ENCODE data around the gene HMGCR. TPM values are rescaled to one million over a fixed set of nuclear protein-coding genes. Genes with fewer than 3 reads are reported as not detected.
"Not testable (repeated sequence)": the region's sequence is repeated elsewhere in the genome, so short reads cannot be mapped to it uniquely, and the experiment has no call there.

HMGCR gene
- 10 to 100 TPM; 11.4 to 54.4 (median 18.2) TPM for total RNA-seq

DNA sequence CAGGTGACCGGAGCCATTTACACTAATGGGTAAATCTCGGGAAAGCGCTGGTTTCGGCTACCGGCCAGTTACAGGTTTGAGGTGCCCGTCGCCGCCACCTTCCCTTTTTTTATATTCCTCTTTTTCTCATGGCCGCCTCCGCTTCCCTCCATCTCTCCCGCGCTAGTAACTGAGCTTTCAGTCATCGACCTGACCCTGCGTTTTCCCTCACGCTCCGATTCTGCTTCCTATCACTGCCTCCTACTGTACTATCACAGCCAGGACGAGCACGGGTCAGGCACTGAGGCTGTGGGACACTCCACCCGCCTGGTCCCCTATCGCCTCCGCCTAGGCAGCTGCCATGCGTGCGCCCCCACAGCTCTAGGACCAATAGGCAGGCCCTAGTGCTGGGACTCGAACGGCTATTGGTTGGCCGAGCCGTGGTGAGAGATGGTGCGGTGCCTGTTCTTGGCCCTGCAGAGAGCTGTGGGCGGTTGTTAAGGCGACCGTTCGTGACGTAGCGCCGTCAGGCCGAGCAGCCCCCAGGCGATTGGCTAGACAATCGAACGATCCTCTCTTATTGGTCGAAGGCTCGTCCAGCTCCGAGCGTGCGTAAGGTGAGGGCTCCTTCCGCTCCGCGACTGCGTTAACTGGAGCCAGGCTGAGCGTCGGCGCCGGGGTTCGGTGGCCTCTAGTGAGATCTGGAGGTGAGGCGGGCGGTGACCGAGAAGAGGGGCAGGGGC lies at the start of gene HMGCR:
Gene HMGCR, plus strand, starts transcription at position 606 of the 722 bp plus-strand sequence. CDS start 5,386 bp downstream, outside the sequence.
- H3K27me3 ChIP-seq, result no peaks in the 10 kb centered on the region
- DNase-seq (ENCODE audit: low spot score in 2 of 2), result peak; percentile 96 to 97
- TF ChIP-seq CTCF (IDR thresholded peaks at IDR 0.05) (peak in 3 of 5 experiments; percentile 3 to 42 (median 30)), POLR2A (IDR thresholded peaks at IDR 0.05) (peak in 1 of 2 donors; percentile 82), EP300 (IDR thresholded peaks at IDR 0.05) (peak; percentile 45 to 92)
- H3K9me3 ChIP-seq, result no peaks in the 10 kb centered on the region
- peak within 1 kb of the TSS; percentile 93 to 99 (median 94) for H3K27ac ChIP-seq
- WGBS, 2 donors, result 0% methylated on average over 22 to 56 of the region's 56 CpGs
- H3K4me1 ChIP-seq, result peaks cover 0 to 38% (median 7%) of the 10 kb centered on the region in 4 donors
- H3K36me3 ChIP-seq, result no peaks in the 10 kb centered on the region
- H3K4me3 ChIP-seq, result peak within 1 kb of the TSS; percentile 86 to 98 (median 92)

- not testable (repeated sequence) for H3K27ac ChIP-seq; DNase-seq (ENCODE audit: low spot score in 2 of 2); H3K4me3 ChIP-seq; H3K27me3 ChIP-seq; H3K4me1 ChIP-seq; H3K36me3 ChIP-seq
- peaks cover 0 to 23% (median 1%) of the 10 kb centered on the region in 4 donors for H3K9me3 ChIP-seq
- WGBS, 2 donors, result 58 to 89% methylated on average over 3 of the region's 3 CpGs
These were observed 45.2 kb upstream of the HMGCR start for GRCh38 chr5:75291844-75292243.

DNA sequence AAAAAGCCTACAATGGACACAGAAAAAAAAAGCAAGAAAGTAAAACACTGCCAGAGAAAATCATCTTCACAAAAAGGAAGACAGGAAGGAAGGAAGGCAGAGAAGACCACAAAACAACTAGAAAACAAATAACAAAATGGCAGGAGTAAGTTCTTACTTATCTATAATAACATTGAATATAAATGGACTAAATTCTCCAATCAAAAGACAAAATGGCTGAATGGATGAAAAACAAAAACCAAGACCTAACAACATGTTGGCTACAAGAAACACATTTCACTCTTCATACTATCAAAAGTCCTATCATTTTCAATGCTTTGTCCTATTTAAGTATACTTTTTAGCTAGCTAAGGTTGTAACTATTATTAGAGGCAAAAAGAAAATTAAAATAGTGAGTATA lies 36.9 kb upstream of the HMGCR start:
- Histone ChIP-seq H3K36me3 (no peaks in the 10 kb centered on the region), H3K27ac (no peak overlapping the region), H3K4me1 (no peaks in the 10 kb centered on the region), H3K27me3 (no peaks in the 10 kb centered on the region), H3K9me3 (no peaks in the 10 kb centered on the region), H3K4me3 (no peak overlapping the region)
- TF ChIP-seq EP300 (IDR thresholded peaks at IDR 0.05), result no peak
- TF ChIP-seq POLR2A (IDR thresholded peaks at IDR 0.05), result no peak
- no peak for TF ChIP-seq CTCF (IDR thresholded peaks at IDR 0.05)
- DNase-seq (ENCODE audit: low spot score in 2 of 2), result no peak

DNA sequence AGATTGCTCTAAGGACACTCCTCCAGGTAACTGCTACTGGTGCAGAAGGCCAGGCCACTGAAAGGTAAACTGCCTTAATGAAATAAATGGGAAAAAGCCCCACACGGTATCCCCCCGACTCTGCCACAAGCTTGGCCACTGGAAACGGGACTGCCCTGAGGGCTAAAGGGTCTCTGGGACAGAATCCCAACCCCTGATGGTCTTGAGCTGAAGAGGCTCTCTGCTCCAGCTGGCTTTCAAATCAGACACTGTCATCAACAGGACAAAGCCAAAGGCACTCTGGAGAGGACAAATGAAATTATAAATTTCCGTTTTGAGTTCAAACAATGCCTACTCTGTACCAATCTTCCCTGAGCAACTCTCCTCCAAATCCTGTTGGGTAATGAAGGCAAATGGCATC lies 33.6 kb upstream of the HMGCR start:
- no peak overlapping the region for H3K4me3 ChIP-seq
- H3K36me3 ChIP-seq, result no peaks in the 10 kb centered on the region
- no peaks in the 10 kb centered on the region for H3K4me1 ChIP-seq
- no peak for DNase-seq (ENCODE audit: low spot score in 2 of 2)
- 43 to 51% methylated on average over 4 of the region's 4 CpGs for WGBS, 2 donors
- TF ChIP-seq EP300 (IDR thresholded peaks at IDR 0.05) (no peak), POLR2A (IDR thresholded peaks at IDR 0.05) (no peak), CTCF (IDR thresholded peaks at IDR 0.05) (no peak)
- no peaks in the 10 kb centered on the region for H3K27me3 ChIP-seq
- no peaks in the 10 kb centered on the region for H3K9me3 ChIP-seq
- H3K27ac ChIP-seq, result no peak overlapping the region

- WGBS, 2 donors, result 84 to 88% methylated on average over 10 to 11 of the region's 11 CpGs
- H3K36me3 ChIP-seq; DNase-seq (ENCODE audit: low spot score in 2 of 2); H3K27me3 ChIP-seq; H3K4me1 ChIP-seq; H3K9me3 ChIP-seq; H3K4me3 ChIP-seq; H3K27ac ChIP-seq: not testable (repeated sequence)
These were observed 32.5 kb upstream of the HMGCR start for GRCh38 chr5:75304486-75304885.

- DNase-seq (ENCODE audit: low spot score in 2 of 2), result no peak
- no peaks in the 10 kb centered on the region for H3K27me3 ChIP-seq
- no peak overlapping the region for H3K4me3 ChIP-seq
- H3K27ac ChIP-seq, result no peak overlapping the region
- no peaks in the 10 kb centered on the region for H3K4me1 ChIP-seq
- TF ChIP-seq CTCF (IDR thresholded peaks at IDR 0.05) (no peak), EP300 (IDR thresholded peaks at IDR 0.05) (no peak), POLR2A (IDR thresholded peaks at IDR 0.05) (no peak)
- no peaks in the 10 kb centered on the region for H3K9me3 ChIP-seq
- H3K36me3 ChIP-seq, result no peaks in the 10 kb centered on the region
- WGBS, 2 donors, result 94 to 97% methylated on average over 1 of the region's 1 CpG
These were observed 30.3 kb upstream of the HMGCR start for GRCh38 chr5:75306746-75307145.
